Thoracic aorta (tissue), 2 donors: ENCODE data around the gene SOAT1. TPM values are rescaled to one million over a fixed set of nuclear protein-coding genes. Genes with fewer than 3 reads are reported as not detected.
A peak's percentile ranks its signal among the peaks of the same experiment; 100 is the strongest.

Source experiments
- ATAC-seq: fragments of 150-250 bp; one replicate; pipeline ENCODE4 v1.8.0; 2017; ENCODE audit warnings: low read depth; ENCODE audit not compliant: insufficient number of reproducible peaks, low FRiP score
- DNase-seq: peaks from one replicate; pipeline ENCODE4 v3.0.0-alpha.2; 2020; ENCODE audit warnings: low spot score
- H3K27ac ChIP-seq, 2 donors: fragments of 200-600 bp; sonication (generic); 1 replicate in 1 of 2; 2 replicates in 1 of 2; pipeline ENCODE4 v1.5.1; 2016; ENCODE audit warnings: mild to moderate bottlenecking in 2 of 2, moderate library complexity in 2 of 2
- H3K27me3 ChIP-seq: fragments of 200-600 bp; sonication (generic); replicated peaks from 2 replicates; pipeline ENCODE4 v1.6.0; 2016; ENCODE audit warnings: mild to moderate bottlenecking; ENCODE audit not compliant: insufficient read depth
- H3K36me3 ChIP-seq: fragments of 200-600 bp; sonication (generic); one replicate; pipeline ENCODE4 v1.5.1; 2016
- H3K4me1 ChIP-seq, 2 donors: fragments of 200-600 bp; sonication (generic); 1 replicate in 1 of 2; 2 replicates in 1 of 2; pipeline versions ENCODE4 v1.5.1 to v1.6.0; 2016; ENCODE audit warnings: low read depth in 2 of 2, mild to moderate bottlenecking in 1 of 2; ENCODE audit not compliant: control insufficient read depth in 1 of 2
- H3K4me3 ChIP-seq: fragments of 200-600 bp; sonication (generic); 2 replicates; pipeline ENCODE4 v1.5.1; 2016; ENCODE audit warnings: mild to moderate bottlenecking
- H3K9me3 ChIP-seq: fragments of 200-600 bp; sonication (generic); 2 replicates; pipeline ENCODE4 v1.5.1; 2016
- total RNA-seq, 2 donors: library from RNA; depleted of rRNA; stranded (reverse); fragments of >200 nt; gene quantifications; one replicate each; pipeline versions ENCODE4 v1.1.0 to v1.2.3, GENCODE V29; 2016
- TF ChIP-seq, protein P1 (sequence below): fragments of 200-600 bp; sonication (generic); IDR thresholded peaks from one replicate; pipeline ENCODE4 v1.5.1; 2019; ENCODE audit warnings: antibody characterized with exemption

SOAT1 gene
- total RNA-seq, 2 donors from 2014 or later, result 14.5 to 29.5 TPM

DNA sequence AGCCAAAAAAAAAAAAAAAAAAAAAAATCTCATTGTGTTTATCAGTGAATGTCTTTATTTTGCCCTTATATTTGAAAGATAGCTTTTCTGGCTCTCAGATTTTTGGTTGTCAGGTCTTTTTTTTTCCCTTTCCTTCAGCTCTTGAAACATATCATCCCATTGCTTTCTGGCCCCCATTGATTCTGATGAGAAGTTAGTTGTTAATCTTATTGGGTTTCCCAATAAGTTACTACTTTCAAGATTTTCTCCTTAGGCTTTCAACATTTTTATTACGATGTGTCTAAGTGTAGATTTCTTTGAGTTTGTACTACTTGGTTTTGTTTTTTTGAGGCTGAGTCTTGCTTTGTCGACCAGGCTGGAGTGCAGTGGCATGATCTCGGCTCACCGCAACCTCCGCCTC, 14.7 kb upstream of the SOAT1 start:
- no peaks in the 10 kb centered on the region for H3K36me3 ChIP-seq
- ATAC-seq (no peak), DNase-seq (no peak)
- no peaks in the 10 kb centered on the region for H3K4me1 ChIP-seq
- no peak overlapping the region for H3K27ac ChIP-seq
- peaks cover 5% of the 10 kb centered on the region for H3K9me3 ChIP-seq
- H3K27me3 ChIP-seq, result no peaks in the 10 kb centered on the region
- H3K4me3 ChIP-seq, result no peak overlapping the region
- TF ChIP-seq, protein P1, sequence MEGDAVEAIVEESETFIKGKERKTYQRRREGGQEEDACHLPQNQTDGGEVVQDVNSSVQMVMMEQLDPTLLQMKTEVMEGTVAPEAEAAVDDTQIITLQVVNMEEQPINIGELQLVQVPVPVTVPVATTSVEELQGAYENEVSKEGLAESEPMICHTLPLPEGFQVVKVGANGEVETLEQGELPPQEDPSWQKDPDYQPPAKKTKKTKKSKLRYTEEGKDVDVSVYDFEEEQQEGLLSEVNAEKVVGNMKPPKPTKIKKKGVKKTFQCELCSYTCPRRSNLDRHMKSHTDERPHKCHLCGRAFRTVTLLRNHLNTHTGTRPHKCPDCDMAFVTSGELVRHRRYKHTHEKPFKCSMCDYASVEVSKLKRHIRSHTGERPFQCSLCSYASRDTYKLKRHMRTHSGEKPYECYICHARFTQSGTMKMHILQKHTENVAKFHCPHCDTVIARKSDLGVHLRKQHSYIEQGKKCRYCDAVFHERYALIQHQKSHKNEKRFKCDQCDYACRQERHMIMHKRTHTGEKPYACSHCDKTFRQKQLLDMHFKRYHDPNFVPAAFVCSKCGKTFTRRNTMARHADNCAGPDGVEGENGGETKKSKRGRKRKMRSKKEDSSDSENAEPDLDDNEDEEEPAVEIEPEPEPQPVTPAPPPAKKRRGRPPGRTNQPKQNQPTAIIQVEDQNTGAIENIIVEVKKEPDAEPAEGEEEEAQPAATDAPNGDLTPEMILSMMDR, result no peak

DNA sequence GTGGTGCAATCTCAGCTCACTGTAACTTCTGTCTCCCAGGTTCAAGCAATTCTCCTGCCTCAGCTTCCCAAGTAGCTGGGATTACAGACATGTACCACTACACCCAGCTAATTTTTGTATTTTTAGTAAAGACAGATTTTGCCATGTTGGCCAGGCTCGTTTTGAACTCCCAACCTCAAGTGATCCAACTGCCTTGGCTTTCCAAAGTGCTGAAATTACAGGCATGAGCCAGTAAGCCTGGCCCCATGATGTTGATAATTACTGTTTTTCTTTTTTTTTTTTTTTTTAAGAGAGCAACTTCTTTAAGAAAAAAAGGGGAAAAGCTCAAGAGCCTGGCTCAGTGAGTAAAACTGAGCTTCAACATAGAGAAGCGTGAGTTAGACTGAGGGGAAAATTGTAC, 9.6 kb upstream of the SOAT1 start:
- no peak overlapping the region for H3K4me3 ChIP-seq
- ATAC-seq (no peak), DNase-seq (no peak)
- TF ChIP-seq, protein P1, result no peak
- no peaks in the 10 kb centered on the region for H3K4me1 ChIP-seq
- no peak overlapping the region for H3K27ac ChIP-seq
- H3K27me3 ChIP-seq, result no peaks in the 10 kb centered on the region
- H3K36me3 ChIP-seq, result no peaks in the 10 kb centered on the region
- H3K9me3 ChIP-seq, result peaks cover 4% of the 10 kb centered on the region

DNA sequence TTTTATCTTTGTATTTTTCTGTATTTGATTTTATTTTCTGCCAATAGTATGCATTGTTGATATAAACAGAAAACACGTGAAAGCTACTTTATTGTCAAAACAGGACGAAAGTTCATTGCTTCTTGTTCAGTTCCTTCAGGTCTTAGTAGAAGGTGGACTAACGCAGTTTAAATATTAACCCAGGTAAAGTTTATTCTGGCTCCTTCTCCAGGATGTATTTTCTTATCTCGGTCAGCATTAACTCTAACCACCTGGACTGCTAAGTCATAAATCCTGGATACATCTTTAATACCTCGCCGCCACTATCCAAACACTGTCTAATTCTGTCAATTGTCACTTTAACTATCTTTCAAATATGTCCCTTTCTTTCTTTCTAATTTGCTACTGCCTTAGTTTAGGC, 5.7 kb upstream of the SOAT1 start:
- Histone ChIP-seq H3K4me3 (no peak overlapping the region), H3K4me1 (peaks cover 3 to 8% of the 10 kb centered on the region in 2 donors)

DNA sequence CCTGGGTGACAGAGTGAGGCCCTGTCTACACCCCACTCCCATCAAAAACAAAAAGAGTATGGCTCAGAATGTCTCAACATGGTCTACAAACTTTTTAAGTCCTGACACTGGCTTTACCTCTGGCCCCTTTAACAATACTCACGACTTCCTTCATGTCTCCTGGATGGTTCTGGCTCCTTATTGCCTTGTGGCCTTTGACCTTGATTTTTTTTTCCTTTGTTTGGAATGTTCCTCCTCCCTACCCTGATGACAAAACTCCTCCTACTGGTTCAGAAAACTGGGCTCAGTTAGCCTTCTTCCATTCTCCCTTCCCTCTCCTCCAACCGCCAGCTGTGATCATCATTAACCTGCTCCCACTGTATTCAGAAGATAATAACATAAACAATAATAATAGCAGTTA, 4.6 kb upstream of the SOAT1 start:
- TF ChIP-seq, protein P1, result no peak
- no peaks in the 10 kb centered on the region for H3K36me3 ChIP-seq
- H3K9me3 ChIP-seq, result no peaks in the 10 kb centered on the region
- peaks cover 6 to 12% of the 10 kb centered on the region in 2 donors for H3K4me1 ChIP-seq
- no peak for ATAC-seq
- no peaks in the 10 kb centered on the region for H3K27me3 ChIP-seq
- DNase-seq, result no peak
- no peak overlapping the region for H3K4me3 ChIP-seq
- no peak overlapping the region for H3K27ac ChIP-seq

More for the DNA sequence above, 5.7 kb upstream of the SOAT1 start:
- no peak for DNase-seq
- ATAC-seq, result no peak
- Histone ChIP-seq H3K36me3 (no peaks in the 10 kb centered on the region), H3K9me3 (no peaks in the 10 kb centered on the region), H3K27ac (no peak overlapping the region), H3K27me3 (no peaks in the 10 kb centered on the region)
- TF ChIP-seq, protein P1, result no peak

DNA sequence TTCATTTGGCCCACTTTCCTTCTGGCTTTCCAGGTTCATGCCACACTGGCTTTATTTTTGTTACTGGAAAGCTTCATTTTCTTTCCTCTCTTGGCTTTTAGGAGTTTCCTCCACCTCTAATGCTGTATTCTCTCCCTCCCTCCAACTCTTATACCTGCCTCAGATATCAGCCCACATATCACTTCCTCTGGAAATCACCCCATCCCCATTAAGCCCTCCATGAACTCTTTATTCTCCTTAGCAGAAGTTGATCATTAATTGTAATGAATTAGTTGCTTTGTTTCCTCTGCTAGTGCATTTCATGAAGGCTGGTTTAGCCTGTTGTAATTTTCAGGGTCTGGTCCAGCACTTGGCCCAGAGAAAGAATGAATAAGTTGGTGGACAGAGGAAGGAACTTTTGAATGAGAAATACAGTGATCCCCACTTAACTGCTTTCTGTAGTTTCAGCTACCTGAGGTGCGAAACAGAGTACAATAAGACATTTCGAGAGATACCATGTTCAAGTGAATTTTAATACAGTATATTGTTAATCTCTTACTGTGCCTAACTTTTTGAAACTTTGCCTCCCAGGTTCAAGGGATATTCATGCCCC, 1.7 kb downstream of the SOAT1 start:
- H3K9me3 ChIP-seq, result no peaks in the 10 kb centered on the region
- no peak for DNase-seq
- H3K27ac ChIP-seq, result peak overlapping the region in 1 of 2 donors; percentile 89
- H3K4me1 ChIP-seq, result peaks cover 16 to 25% of the 10 kb centered on the region in 2 donors
- no peak for ATAC-seq
- TF ChIP-seq, protein P1, result no peak
- H3K36me3 ChIP-seq, result no peaks in the 10 kb centered on the region
- H3K27me3 ChIP-seq, result no peaks in the 10 kb centered on the region
- H3K4me3 ChIP-seq, result peak overlapping the region; percentile 93
